ENCODE results near the gene RND2. TPM values are rescaled to one million over a fixed set of nuclear protein-coding genes. Genes with fewer than 3 reads are reported as not detected.
A peak's percentile ranks its signal among the peaks of the same experiment; 100 is the strongest.
"Not testable (repeated sequence)": the region's sequence is repeated elsewhere in the genome, so short reads cannot be mapped to it uniquely, and the experiment has no call there.

Gene RND2
- total RNA-seq, 4 donors from 2014 or later = 0.41 to 0.64 TPM; not detected in 2

DNA sequence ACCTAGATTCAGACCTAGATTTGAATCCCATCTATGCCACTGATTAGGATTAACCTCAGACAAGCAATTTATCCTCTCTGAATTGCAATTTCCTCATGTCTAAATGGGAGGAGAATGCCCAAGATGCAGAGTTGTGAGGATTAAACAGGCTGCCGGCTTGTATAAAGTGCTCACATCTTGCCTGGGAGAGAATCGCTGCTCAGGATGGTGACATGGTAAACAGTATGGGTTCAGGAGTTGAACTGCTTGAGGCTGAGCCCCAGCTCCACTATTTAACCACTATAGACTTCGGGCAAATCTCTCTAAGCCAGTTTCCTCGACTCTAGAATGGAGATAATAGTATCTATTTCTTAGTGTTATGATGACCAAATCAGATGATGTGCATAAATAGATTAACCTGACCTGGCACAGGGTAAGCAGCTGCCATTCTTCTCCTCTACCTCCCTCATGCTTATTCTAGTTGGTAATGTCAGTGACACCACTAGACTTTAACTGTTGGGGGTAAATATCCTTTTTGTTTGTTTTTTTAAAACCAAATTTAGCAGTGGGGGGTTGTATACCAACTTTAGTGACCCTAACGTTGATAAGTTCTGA, 27.5 kb upstream of the RND2 start:
- H3K27ac ChIP-seq = peak overlapping the region; percentile 91 to 98 (median 94)
- H3K9me3 ChIP-seq = no peaks in the 10 kb centered on the region
- H3K4me1 ChIP-seq = peaks cover 16 to 27% (median 21%) of the 10 kb centered on the region in 4 donors
- peak overlapping the region in 2 of 4 donors; percentile 8 to 44 for H3K4me3 ChIP-seq
- 8% methylated on average over 5 of the region's 5 CpGs; no CpG with 5 or more reads in 1 of the 2 donors for WGBS, 2 donors (ENCODE audit: low coverage in 1 of 2)
- TF ChIP-seq POLR2A (IDR thresholded peaks at IDR 0.05) (no peak), EP300 (IDR thresholded peaks at IDR 0.05; ENCODE audit: low read depth) (no peak), POLR2AphosphoS5 (IDR thresholded peaks at IDR 0.05) (no peak)
- TF ChIP-seq, protein P1, sequence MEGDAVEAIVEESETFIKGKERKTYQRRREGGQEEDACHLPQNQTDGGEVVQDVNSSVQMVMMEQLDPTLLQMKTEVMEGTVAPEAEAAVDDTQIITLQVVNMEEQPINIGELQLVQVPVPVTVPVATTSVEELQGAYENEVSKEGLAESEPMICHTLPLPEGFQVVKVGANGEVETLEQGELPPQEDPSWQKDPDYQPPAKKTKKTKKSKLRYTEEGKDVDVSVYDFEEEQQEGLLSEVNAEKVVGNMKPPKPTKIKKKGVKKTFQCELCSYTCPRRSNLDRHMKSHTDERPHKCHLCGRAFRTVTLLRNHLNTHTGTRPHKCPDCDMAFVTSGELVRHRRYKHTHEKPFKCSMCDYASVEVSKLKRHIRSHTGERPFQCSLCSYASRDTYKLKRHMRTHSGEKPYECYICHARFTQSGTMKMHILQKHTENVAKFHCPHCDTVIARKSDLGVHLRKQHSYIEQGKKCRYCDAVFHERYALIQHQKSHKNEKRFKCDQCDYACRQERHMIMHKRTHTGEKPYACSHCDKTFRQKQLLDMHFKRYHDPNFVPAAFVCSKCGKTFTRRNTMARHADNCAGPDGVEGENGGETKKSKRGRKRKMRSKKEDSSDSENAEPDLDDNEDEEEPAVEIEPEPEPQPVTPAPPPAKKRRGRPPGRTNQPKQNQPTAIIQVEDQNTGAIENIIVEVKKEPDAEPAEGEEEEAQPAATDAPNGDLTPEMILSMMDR (IDR thresholded peaks at IDR 0.05) = no peak
- no peak for DNase-seq
- intact Hi-C loops (cut with DNase I; ENCODE audit: low total_unique reads) = no loop called here
- in situ Hi-C loops (cut with MboI; ENCODE audit: low pct_ligation_motif_present in 1 of 4, low pct_unique_long_range_greater_than_20kb in 1 of 4, low sequenced_read_pairs in 3 of 4) = no loop called here
- peaks cover 0 to 28% (median 12%) of the 10 kb centered on the region in 4 donors for H3K36me3 ChIP-seq
- no peaks in the 10 kb centered on the region for H3K27me3 ChIP-seq

DNA sequence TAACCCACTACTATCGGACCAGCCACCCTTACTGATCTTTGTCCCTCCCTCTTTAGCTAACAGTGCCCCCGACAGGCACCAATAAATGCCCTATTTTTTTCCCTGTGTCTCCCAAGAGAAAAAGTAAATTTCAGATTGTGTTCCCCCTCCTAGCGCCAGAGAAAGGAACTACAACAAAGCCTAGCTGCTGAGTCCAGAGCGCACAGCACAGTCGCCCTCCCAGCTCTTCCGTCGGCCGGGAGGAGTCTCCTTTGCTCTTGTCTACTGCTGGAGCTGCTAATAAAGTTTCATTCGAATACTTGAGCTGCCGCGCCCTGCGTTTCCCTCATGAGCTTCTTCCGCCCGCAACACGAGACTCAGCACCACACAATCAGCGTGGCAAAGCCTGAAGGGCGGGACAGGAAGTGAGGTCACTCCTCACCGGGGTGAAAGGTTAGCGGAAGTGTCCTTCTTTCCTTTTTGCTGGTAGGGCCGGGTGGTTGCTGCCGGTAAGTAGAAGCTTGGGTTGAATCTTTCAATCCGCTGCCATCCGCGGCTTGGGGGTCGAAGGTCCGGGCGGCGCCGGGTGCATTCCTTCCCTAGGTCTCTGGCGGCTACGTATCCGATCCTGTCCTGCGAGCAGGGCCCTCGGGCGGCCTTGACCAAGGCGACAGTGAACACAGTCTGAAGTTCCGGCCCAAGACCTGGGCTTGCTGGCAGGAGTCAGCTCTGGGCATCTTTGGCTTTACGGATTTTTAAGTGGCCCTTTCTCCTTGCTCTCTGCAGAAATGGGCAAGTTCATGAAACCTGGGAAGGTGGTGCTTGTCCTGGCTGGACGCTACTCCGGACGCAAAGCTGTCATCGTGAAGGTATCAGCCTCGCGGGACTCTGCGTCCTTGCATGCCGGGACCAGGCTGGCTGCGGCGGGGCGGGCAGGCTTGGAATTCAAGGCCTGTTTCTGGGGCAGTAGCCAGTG, 26.8 kb upstream of the RND2 start, which contains the start of gene RPL27:
Gene RPL27, plus strand, starts transcription at position 436 of the 955 bp plus-strand sequence. Its CDS starts 332 bp downstream, at position 768.
- Histone ChIP-seq H3K4me1 (peaks cover 16 to 27% (median 21%) of the 10 kb centered on the region in 4 donors), H3K27ac (peak within 1 kb of the TSS; percentile 91 to 98 (median 94)), H3K9me3 (no peaks in the 10 kb centered on the region), H3K36me3 (peaks cover 0 to 31% (median 16%) of the 10 kb centered on the region in 4 donors), H3K27me3 (no peaks in the 10 kb centered on the region), H3K4me3 (peak within 1 kb of the TSS; percentile 62 to 91 (median 71))
- DNase-seq = peak; percentile 99
- 0 to 1% methylated on average over 1 to 41 of the region's 49 CpGs for WGBS, 2 donors (ENCODE audit: low coverage in 1 of 2)
- intact Hi-C loops (cut with DNase I; ENCODE audit: low total_unique reads) = no loop called here
- TF ChIP-seq EP300 (IDR thresholded peaks at IDR 0.05; ENCODE audit: low read depth) = peak; percentile 27
- TF ChIP-seq, protein P1 (IDR thresholded peaks at IDR 0.05) = peak; percentile 83 to 99 (median 91)
- TF ChIP-seq POLR2AphosphoS5 (IDR thresholded peaks at IDR 0.05) = peak; percentile 92 to 93 (median 92)
- peak; percentile 91 for TF ChIP-seq POLR2A (IDR thresholded peaks at IDR 0.05)
- in situ Hi-C loops (cut with MboI; ENCODE audit: low pct_ligation_motif_present in 1 of 4, low pct_unique_long_range_greater_than_20kb in 1 of 4, low sequenced_read_pairs in 3 of 4) = no loop called here

DNA sequence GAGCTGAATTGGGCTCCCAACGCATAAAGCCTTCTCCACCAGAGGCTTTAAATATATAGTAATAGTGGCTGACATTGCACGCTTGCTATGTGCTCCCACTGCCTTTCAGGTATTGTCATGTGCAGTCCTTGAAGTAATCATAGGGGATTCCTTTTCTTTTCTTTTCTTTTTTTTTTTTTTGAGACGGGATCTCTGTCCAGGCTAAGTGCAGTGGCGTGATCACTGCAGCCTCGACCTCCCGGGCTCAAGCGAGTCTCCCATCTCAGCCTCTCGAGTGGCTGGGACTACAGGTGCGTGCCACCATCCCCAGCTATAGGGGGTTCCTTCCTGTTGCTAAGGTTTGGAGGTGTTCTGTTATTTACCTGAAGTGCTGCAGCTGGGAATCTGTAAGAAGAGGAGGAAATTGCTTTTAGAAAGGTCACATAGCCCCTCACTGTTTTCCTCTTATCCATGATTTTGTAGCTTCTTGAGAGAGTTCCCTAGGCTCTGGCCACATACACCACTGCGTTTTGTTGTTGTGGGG, 26.0 kb upstream of the RND2 start:
- peaks cover 0 to 31% (median 17%) of the 10 kb centered on the region in 4 donors for H3K36me3 ChIP-seq
- intact Hi-C loops (cut with DNase I; ENCODE audit: low total_unique reads) (no loop called here), in situ Hi-C loops (cut with MboI; ENCODE audit: low pct_ligation_motif_present in 1 of 4, low pct_unique_long_range_greater_than_20kb in 1 of 4, low sequenced_read_pairs in 3 of 4) (no loop called here)
- no peak for DNase-seq
- 3 to 8% methylated on average over 8 to 10 of the region's 10 CpGs for WGBS, 2 donors (ENCODE audit: low coverage in 1 of 2)
- peaks cover 16 to 27% (median 21%) of the 10 kb centered on the region in 4 donors for H3K4me1 ChIP-seq
- H3K4me3 ChIP-seq = peak overlapping the region; percentile 62 to 91 (median 71)
- no peaks in the 10 kb centered on the region for H3K27me3 ChIP-seq
- TF ChIP-seq POLR2A (IDR thresholded peaks at IDR 0.05) = no peak
- no peak for TF ChIP-seq EP300 (IDR thresholded peaks at IDR 0.05; ENCODE audit: low read depth)
- no peak for TF ChIP-seq POLR2AphosphoS5 (IDR thresholded peaks at IDR 0.05)
- TF ChIP-seq, protein P1 (IDR thresholded peaks at IDR 0.05) = no peak
- H3K27ac ChIP-seq = peak overlapping the region; percentile 91 to 98 (median 94)
- no peaks in the 10 kb centered on the region for H3K9me3 ChIP-seq

DNA sequence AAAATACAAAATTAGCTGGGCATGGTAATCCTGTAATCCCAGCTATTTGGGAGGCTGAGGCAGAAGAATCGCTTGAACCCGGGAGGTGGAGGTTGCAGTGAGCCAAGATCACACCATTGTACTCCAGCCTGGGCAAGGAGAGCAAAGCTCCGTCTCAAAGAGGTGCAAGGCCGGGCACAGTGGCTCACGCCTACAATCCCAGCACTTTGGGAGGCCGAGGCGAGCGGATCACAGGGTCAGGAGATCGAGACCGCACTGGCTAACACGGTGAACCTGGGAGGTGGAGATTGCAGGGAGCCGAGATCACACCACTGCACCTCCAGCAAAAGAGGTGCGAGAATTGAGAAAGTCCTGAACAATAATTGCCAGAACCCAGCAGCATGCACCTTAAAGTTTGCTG, 24.1 kb upstream of the RND2 start:
- not testable (repeated sequence) for H3K4me3 ChIP-seq

More for the DNA sequence above, 24.1 kb upstream of the RND2 start:
- in situ Hi-C loops (cut with MboI; ENCODE audit: low pct_ligation_motif_present in 1 of 4, low pct_unique_long_range_greater_than_20kb in 1 of 4, low sequenced_read_pairs in 3 of 4) = loop anchor here in 1 of 4 donors (25.0 kb wide), 1 partner anchor 336 kb away; no protein-coding TSS in a partner anchor
- Histone ChIP-seq H3K4me1 (peaks cover 16 to 27% (median 21%) of the 10 kb centered on the region in 4 donors), H3K36me3 (peaks cover 0 to 31% (median 17%) of the 10 kb centered on the region in 4 donors)
- H3K27ac ChIP-seq; intact Hi-C loops (cut with DNase I; ENCODE audit: low total_unique reads); H3K27me3 ChIP-seq; DNase-seq; H3K9me3 ChIP-seq: not testable (repeated sequence)
- WGBS, 2 donors (ENCODE audit: low coverage in 1 of 2) = 90 to 100% methylated on average over 1 to 13 of the region's 13 CpGs

Measured in transverse colon (tissue), 4 donors.